OCI-LY1 (cell line): ENCODE data around the gene OPN5.

ENCODE experiments used
- EZH2 ChIP-seq: fragments of 200-600 bp; sonication (generic), shearing (Covaris generic); IDR thresholded peaks from 2 replicates; pipeline ENCODE4 v1.8.0; 2017; ENCODE audit warnings: borderline replicate concordance, mixed run types, mild to moderate bottlenecking, antibody characterized with exemption, low read length, moderate library complexity, mixed read lengths
- TF ChIP-seq, protein P1 (sequence below): fragments of 200-600 bp; sonication (generic), shearing (Covaris generic); IDR thresholded peaks from 2 replicates; pipeline ENCODE4 v1.5.1; 2017; ENCODE audit warnings: mild to moderate bottlenecking, antibody characterized with exemption, low read length, moderate library complexity, mixed read lengths

DNA sequence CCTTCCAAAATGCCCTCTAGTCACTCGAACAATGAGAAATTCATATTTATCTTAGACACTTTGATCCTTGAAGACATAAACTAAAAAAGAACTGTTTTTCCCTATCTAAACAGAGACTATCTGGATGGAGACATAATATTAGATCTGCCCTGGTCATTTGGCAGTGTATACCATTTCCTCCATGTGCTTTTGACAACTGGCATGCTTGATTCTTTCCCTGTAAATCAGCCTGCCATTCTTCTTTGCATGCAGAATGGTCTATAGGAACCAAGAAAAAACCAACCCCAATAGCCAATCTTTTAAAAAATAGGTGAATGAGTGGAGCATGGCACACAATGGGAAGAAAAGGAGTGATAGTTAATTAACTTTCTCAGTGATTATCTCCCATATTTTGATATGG, 93.8 kb downstream of the OPN5 start:
- TF ChIP-seq, protein P1, sequence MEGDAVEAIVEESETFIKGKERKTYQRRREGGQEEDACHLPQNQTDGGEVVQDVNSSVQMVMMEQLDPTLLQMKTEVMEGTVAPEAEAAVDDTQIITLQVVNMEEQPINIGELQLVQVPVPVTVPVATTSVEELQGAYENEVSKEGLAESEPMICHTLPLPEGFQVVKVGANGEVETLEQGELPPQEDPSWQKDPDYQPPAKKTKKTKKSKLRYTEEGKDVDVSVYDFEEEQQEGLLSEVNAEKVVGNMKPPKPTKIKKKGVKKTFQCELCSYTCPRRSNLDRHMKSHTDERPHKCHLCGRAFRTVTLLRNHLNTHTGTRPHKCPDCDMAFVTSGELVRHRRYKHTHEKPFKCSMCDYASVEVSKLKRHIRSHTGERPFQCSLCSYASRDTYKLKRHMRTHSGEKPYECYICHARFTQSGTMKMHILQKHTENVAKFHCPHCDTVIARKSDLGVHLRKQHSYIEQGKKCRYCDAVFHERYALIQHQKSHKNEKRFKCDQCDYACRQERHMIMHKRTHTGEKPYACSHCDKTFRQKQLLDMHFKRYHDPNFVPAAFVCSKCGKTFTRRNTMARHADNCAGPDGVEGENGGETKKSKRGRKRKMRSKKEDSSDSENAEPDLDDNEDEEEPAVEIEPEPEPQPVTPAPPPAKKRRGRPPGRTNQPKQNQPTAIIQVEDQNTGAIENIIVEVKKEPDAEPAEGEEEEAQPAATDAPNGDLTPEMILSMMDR, result no peak
- TF ChIP-seq EZH2, result no peak
